ENCODE measurements around the gene RNF214.
"Not testable (repeated sequence)": the region's sequence is repeated elsewhere in the genome, so short reads cannot be mapped to it uniquely, and the experiment has no call there.

RNF214 gene

DNA sequence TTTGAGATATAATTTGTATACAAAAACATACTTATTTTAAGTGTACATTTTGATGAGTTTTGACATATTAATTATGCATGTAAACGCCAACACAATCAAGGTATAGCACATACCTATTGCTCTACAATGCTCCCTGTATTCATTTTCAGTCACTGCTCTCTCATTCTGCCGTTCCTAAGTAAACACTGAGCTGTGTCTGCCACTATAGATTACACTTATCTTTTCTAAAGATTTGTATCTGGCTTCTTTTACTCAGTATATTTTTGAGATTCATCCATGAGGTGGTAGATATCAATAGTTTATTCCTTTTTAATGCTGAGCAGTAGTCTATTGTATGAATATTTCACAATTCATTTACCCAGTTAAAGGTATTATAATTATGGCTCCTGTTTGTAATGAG is 33.3 kb downstream of the RNF214 start:
- TF ChIP-seq, protein P1, sequence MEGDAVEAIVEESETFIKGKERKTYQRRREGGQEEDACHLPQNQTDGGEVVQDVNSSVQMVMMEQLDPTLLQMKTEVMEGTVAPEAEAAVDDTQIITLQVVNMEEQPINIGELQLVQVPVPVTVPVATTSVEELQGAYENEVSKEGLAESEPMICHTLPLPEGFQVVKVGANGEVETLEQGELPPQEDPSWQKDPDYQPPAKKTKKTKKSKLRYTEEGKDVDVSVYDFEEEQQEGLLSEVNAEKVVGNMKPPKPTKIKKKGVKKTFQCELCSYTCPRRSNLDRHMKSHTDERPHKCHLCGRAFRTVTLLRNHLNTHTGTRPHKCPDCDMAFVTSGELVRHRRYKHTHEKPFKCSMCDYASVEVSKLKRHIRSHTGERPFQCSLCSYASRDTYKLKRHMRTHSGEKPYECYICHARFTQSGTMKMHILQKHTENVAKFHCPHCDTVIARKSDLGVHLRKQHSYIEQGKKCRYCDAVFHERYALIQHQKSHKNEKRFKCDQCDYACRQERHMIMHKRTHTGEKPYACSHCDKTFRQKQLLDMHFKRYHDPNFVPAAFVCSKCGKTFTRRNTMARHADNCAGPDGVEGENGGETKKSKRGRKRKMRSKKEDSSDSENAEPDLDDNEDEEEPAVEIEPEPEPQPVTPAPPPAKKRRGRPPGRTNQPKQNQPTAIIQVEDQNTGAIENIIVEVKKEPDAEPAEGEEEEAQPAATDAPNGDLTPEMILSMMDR (IDR thresholded peaks at IDR 0.05) = no peak
- Histone ChIP-seq H3K4me3 (no peak overlapping the region), H3K27ac (no peak overlapping the region)
- no peak for DNase-seq (ENCODE audit: low spot score)

- H3K27ac ChIP-seq = no peak overlapping the region
- no peak for DNase-seq (ENCODE audit: low spot score)
- no peak overlapping the region for H3K4me3 ChIP-seq
- TF ChIP-seq, protein P1 (IDR thresholded peaks at IDR 0.05) = no peak
These were observed 37.4 kb downstream of the RNF214 start for GRCh38 chr11:117269856-117270255.

DNA sequence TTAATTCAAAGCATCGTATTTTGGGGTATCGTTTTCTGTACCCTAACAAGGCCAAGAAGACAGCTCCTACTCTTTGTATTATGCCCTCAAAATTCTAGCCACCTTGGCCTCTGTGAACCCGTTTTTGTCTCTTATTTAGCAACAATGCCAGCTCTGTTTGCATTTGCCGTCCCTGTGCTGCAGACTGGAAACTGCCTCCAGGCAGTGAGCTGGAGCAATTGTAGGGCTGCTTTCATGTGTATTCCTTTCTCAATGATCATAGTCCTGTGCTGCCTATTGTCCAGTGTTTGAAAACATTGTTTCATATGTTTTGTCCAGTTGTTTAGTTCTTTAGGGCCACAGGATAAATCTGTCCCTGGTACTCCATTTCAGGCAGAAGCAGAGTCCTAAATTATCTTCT is 38.7 kb downstream of the RNF214 start:
- DNase-seq (ENCODE audit: low spot score) = no peak
- TF ChIP-seq, protein P1 (IDR thresholded peaks at IDR 0.05) = no peak

DNA sequence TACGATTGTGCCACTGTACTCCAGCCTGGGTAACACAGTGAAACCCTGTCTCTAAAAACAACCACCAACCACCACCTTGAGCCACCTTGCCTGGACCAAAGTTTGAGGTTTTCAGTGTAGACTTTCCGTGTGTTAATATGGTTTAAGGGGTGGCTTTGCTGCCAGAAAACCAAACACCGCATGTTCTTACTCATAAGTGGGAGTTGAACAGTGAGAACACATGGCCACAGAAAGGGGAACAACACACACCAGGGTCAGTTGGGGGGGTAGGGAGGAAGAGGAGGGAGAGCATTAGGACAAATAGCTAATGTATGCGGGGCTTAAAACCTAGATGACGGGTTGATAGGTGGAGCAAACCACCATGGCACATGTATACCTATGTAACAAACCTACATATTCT is 39.7 kb downstream of the RNF214 start:
- not testable (repeated sequence) for H3K27ac ChIP-seq; H3K4me3 ChIP-seq; DNase-seq (ENCODE audit: low spot score)

More for the DNA sequence above, 38.7 kb downstream of the RNF214 start:
- Histone ChIP-seq H3K4me3 (no peak overlapping the region), H3K27ac (no peak overlapping the region)

DNA sequence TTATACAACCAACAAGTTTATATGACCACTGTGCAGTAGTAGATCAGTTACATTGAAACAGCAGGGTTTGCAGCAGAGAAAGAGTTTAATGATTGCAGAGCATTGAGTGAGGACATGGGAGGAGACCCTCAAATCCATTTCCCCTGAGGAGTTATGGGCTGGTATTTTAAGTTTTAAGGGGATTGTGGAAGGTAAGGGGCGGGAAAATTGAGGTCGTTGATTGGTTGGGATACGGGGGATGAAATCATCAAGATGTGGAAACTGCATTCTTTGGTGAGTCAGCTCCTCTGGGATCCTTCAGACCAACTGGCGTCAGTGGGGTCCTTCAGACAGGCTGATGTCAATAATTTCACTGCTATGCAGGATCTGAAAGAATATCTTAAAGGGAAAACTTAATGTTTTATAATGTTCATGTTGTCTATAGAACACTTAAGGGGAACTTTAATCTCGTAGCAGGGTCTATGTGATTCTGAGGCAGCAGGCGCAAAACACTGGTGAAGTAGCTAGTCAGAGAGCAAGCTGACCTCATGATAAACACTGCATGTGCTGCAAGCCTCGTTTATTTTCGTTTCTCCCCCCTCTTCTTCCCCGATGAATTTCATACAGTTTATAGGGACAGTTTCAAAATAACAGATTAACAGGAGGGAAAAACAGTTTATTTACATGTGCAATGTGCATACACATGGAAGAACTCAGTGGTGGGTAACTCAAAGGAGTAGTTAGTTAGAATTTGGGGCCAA is 41.2 kb downstream of the RNF214 start:
- Histone ChIP-seq H3K27ac (no peak overlapping the region), H3K4me3 (no peak overlapping the region)
- TF ChIP-seq, protein P1 (IDR thresholded peaks at IDR 0.05) = no peak
- DNase-seq (ENCODE audit: low spot score) = no peak

DNA sequence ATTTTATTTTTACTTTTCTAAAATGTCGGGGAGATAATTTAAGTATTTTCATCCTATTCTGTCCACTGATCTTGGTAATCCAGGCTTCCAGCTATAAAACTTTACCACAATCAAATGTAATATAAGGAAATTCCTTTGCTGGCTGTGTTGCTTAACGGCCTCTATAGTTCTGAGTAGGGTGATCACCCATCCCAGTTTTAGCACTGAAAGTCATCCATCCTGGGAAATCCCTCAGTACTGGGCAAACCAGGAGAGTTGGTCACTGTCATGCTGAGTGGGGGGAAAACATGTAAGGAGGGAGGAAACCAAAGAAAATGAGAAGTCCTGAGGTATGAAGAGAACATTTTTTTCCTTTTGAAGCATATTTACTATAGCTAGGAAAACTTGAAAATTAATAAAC is 45.9 kb downstream of the RNF214 start:
- DNase-seq (ENCODE audit: low spot score) = no peak
- no peak overlapping the region for H3K4me3 ChIP-seq
- TF ChIP-seq, protein P1 (IDR thresholded peaks at IDR 0.05) = no peak
- no peak overlapping the region for H3K27ac ChIP-seq

GRCh38 chr11:117279711-117280376 is 47.4 kb downstream of the RNF214 start:
- no peak for DNase-seq (ENCODE audit: low spot score)
- TF ChIP-seq, protein P1 (IDR thresholded peaks at IDR 0.05) = no peak
- Histone ChIP-seq H3K4me3 (no peak overlapping the region), H3K27ac (no peak overlapping the region)
